ENCODE measurements around the gene NFIA. TPM values are rescaled to one million over a fixed set of nuclear protein-coding genes. Genes with fewer than 3 reads are reported as not detected.

Gene NFIA
- total and polyA plus RNA-seq, 9 of the 15 experiments (the other 6 are each of a cell fraction or from before 2014, with no cell fraction given) = 5.3 to 24.9 (median 9.8) TPM

DNA sequence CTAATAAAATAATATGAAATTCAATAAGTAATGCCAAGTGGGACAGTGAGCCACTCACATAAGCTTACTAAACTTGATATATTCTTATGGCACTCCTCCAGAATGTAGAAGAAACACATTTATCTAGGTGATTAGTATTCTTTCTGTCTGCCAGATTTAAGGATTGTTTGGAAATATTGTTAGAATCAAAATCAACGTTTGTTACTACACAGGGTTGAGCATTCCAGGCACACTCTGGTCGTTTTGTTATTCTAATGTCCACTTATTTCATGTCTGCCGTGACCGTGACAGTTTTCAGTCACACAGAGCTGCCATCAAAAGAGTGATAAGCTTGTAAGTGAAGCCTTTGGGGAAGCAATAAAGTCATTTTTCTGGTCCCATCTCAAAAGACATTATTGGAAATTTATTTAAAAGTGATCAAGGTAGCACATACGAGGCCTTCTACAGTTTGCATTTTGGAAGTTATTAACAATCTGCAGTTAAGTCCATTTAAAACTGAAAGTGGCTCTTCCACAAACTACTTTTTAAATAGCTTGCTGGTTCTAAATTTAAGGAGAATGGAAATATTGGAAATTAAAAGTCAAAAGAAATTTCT lies 38.0 kb downstream of the NFIA start:
- POLR2A ChIA-PET = interaction anchor here (0.5 to 2.8 kb wide), 12 partner anchors 9 to 1315 kb away, joined by 3 to 16 read pairs (median 6); partner anchors contain the start of gene NFIA
- Histone ChIP-seq H3K4me1 (replicated peaks in 1 of 2; ENCODE audit: control insufficient read depth in 2 of 2, insufficient read depth in 2 of 2, low read length in 2 of 2) (peaks cover 5 to 42% of the 10 kb centered on the region in 2 experiments), H3K9me3 (replicated peaks; ENCODE audit: control insufficient read depth, insufficient read depth, low read depth, low read length) (no peaks in the 10 kb centered on the region), H2AFZ (ENCODE audit: low read depth, low read length) (peak overlapping the region; percentile 70), H4K20me1 (replicated peaks; ENCODE audit: control insufficient read depth, insufficient read depth, low read length) (no peaks in the 10 kb centered on the region), H3K79me2 (ENCODE audit: control insufficient read depth, insufficient read depth, low read length) (peaks cover 97% of the 10 kb centered on the region), H3K27me3 (ENCODE audit: control insufficient read depth in 2 of 2, insufficient read depth in 2 of 2, low read length in 2 of 2) (no peaks in the 10 kb centered on the region), H3K4me3 (peak overlapping the region; percentile 14; the same call in 1 of the 2 replicates), H3K4me2 (ENCODE audit: insufficient read depth, low read length) (peak overlapping the region; percentile 77), H3K9ac (ENCODE audit: insufficient read depth in 1 of 2, low read depth in 2 of 2, low read length in 2 of 2) (peak overlapping the region in 1 of 2 experiments; percentile 78; a peak in 2 of 4 replicates), H3K9me1 (ENCODE audit: control insufficient read depth, insufficient read depth, low read length) (no peaks in the 10 kb centered on the region), H3K27ac (ENCODE audit: extremely low read depth, low read depth, low read length) (peak overlapping the region; percentile 82), H3K36me3 (ENCODE audit: control insufficient read depth, insufficient read depth, low read length) (no peaks in the 10 kb centered on the region; the same call in 2 of the 3 replicates)
- BruUV-seq (replicated peaks) = no TSS peak
- ATAC-seq (peak; percentile 42), FAIRE-seq (no peak), DNase-seq (ENCODE audit: extremely low read depth in 1 of 4, low spot score in 3 of 4) (peak in 1 of 4 experiments; percentile 57)
- intact Hi-C loops (cut with micrococcal nuclease) = loop anchor here (2.0 kb wide), 2 partner anchors 40 to 64 kb away; no protein-coding TSS in a partner anchor
- CTCF ChIA-PET (ENCODE audit: low intra/inter-chr PET ratio) = no interaction called here
- in situ Hi-C loops (cut with MboI) = no loop called here
- 0% methylated on average over 5 of the region's 5 CpGs for WGBS (ENCODE audit: insufficient coverage, low coverage, missing lambda C conversion rate)
- TF ChIP-seq NFIC (IDR thresholded peaks at IDR 0.05) = peak; percentile 42; the same call in 1 of the 2 replicates
- TF ChIP-seq, protein P1, sequence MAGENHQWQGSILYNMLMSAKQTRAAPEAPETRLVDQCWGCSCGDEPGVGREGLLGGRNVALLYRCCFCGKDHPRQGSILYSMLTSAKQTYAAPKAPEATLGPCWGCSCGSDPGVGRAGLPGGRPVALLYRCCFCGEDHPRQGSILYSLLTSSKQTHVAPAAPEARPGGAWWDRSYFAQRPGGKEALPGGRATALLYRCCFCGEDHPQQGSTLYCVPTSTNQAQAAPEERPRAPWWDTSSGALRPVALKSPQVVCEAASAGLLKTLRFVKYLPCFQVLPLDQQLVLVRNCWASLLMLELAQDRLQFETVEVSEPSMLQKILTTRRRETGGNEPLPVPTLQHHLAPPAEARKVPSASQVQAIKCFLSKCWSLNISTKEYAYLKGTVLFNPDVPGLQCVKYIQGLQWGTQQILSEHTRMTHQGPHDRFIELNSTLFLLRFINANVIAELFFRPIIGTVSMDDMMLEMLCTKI (IDR thresholded peaks at IDR 0.05; ENCODE audit: partially characterized antibody) = no peak
- TF ChIP-seq MCM5 (IDR thresholded peaks at IDR 0.05; ENCODE audit: low read depth) = no peak
- TF ChIP-seq ZNF431 (CRISPR knock-in tag; IDR thresholded peaks at IDR 0.05) = no peak
- TF ChIP-seq, protein P2, sequence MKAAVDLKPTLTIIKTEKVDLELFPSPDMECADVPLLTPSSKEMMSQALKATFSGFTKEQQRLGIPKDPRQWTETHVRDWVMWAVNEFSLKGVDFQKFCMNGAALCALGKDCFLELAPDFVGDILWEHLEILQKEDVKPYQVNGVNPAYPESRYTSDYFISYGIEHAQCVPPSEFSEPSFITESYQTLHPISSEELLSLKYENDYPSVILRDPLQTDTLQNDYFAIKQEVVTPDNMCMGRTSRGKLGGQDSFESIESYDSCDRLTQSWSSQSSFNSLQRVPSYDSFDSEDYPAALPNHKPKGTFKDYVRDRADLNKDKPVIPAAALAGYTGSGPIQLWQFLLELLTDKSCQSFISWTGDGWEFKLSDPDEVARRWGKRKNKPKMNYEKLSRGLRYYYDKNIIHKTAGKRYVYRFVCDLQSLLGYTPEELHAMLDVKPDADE (conservative IDR thresholded peaks at IDR 0.05; ENCODE audit: control insufficient read depth, low read depth, low read length) = no peak
- no peak for TF ChIP-seq NUFIP1 (IDR thresholded peaks at IDR 0.05; ENCODE audit: partially characterized antibody)
- TF ChIP-seq FOXK1 (CRISPR knock-in tag; IDR thresholded peaks at IDR 0.05; ENCODE audit: borderline replicate concordance) = no peak
- no peak for TF ChIP-seq ZNF212 (CRISPR knock-in tag; IDR thresholded peaks at IDR 0.05)
- no peak for TF ChIP-seq RBM25 (IDR thresholded peaks at IDR 0.05; ENCODE audit: low read depth, low read length, severe bottlenecking)
- TF ChIP-seq ELF1 (tag; IDR thresholded peaks at IDR 0.05) = 0 out of 2 replicates have a peak, but pooled peaks have one; percentile 25
- no peak for TF ChIP-seq IFI16 (CRISPR knock-in tag; IDR thresholded peaks at IDR 0.05)
- no peak for TF ChIP-seq HNRNPUL1 (IDR thresholded peaks at IDR 0.05; ENCODE audit: low read length)
- TF ChIP-seq PML (IDR thresholded peaks at IDR 0.05; ENCODE audit: low read length) = no peak
- TF ChIP-seq SETDB1 (IDR thresholded peaks at IDR 0.05; ENCODE audit: low read length) = no peak
- TF ChIP-seq POLR2AphosphoS5 (IDR thresholded peaks at IDR 0.05; ENCODE audit: control insufficient read depth, insufficient read depth, low read depth, low read length) = no peak
- no peak for TF ChIP-seq HDGF (IDR thresholded peaks at IDR 0.05)
- TF ChIP-seq, protein P3, sequence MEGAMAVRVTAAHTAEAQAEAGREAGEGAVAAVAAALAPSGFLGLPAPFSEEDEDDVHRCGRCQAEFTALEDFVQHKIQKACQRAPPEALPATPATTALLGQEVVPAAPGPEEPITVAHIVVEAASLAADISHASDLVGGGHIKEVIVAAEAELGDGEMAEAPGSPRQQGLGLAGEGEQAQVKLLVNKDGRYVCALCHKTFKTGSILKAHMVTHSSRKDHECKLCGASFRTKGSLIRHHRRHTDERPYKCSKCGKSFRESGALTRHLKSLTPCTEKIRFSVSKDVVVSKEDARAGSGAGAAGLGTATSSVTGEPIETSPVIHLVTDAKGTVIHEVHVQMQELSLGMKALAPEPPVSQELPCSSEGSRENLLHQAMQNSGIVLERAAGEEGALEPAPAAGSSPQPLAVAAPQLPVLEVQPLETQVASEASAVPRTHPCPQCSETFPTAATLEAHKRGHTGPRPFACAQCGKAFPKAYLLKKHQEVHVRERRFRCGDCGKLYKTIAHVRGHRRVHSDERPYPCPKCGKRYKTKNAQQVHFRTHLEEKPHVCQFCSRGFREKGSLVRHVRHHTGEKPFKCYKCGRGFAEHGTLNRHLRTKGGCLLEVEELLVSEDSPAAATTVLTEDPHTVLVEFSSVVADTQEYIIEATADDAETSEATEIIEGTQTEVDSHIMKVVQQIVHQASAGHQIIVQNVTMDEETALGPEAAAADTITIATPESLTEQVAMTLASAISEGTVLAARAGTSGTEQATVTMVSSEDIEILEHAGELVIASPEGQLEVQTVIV (CRISPR knock-in tag; IDR thresholded peaks at IDR 0.05; ENCODE audit: borderline replicate concordance) = no peak
- TF ChIP-seq, protein P4, sequence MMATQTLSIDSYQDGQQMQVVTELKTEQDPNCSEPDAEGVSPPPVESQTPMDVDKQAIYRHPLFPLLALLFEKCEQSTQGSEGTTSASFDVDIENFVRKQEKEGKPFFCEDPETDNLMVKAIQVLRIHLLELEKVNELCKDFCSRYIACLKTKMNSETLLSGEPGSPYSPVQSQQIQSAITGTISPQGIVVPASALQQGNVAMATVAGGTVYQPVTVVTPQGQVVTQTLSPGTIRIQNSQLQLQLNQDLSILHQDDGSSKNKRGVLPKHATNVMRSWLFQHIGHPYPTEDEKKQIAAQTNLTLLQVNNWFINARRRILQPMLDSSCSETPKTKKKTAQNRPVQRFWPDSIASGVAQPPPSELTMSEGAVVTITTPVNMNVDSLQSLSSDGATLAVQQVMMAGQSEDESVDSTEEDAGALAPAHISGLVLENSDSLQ (IDR thresholded peaks at IDR 0.05) = 0 out of 2 replicates have a peak, but pooled peaks have one; percentile 19
